Naive thymus-derived CD4-positive, alpha-beta T cell (primary cell): Measurements from ENCODE around the gene KRTCAP2. TPM values are rescaled to one million over a fixed set of nuclear protein-coding genes. Genes with fewer than 3 reads are reported as not detected.

Experiments used
- ATAC-seq: fragments of 150-1000 bp; cut with Tn5 transposase; 2 replicates; pipeline ENCODE4 v1.10.0; 2021; ENCODE audit warnings: mild to moderate bottlenecking, moderate library complexity
- CTCF ChIA-PET: fragments of 350-600 bp; sonication (Branson Sonifier 250); formaldehyde crosslinking; loops from one replicate; lab custom pipeline; 2021; ENCODE audit warnings: antibody characterized with exemption; lab: Charles Lee
- POLR2A ChIA-PET: fragments of 350-600 bp; sonication (Branson Sonifier 250); formaldehyde crosslinking; loops from one replicate; lab custom pipeline; 2021; ENCODE audit warnings: antibody characterized with exemption, inconsistent platforms; lab: Charles Lee
- DNase-seq, 9 donors: peaks; one replicate each; pipeline versions ENCODE4 v3.0.0 to v3.0.0-alpha.2; 2020 to 2022; ENCODE audit warnings: mixed read lengths in 1 of 9
- H3K27ac ChIP-seq: one replicate; pipeline ENCODE4 v1.7.0; 2013; ENCODE audit warnings: mild to moderate bottlenecking, low read depth, low read length, moderate library complexity
- H3K27me3 ChIP-seq, 2 donors: one replicate each; pipeline ENCODE4 v1.7.0; 2013; ENCODE audit warnings: low read length in 2 of 2, mild to moderate bottlenecking in 2 of 2, moderate library complexity in 2 of 2; ENCODE audit not compliant: control insufficient read depth in 2 of 2, insufficient read depth in 2 of 2
- H3K36me3 ChIP-seq, 3 experiments: 1 replicate in 2 of 3; 2 replicates in 1 of 3; pipeline ENCODE4 v1.7.0; 2013; ENCODE audit warnings: low read length in 3 of 3, mild to moderate bottlenecking in 3 of 3, moderate library complexity in 1 of 3; ENCODE audit not compliant: insufficient read depth in 3 of 3, control insufficient read depth in 2 of 3
- H3K4me1 ChIP-seq, 2 donors: one replicate each; pipeline ENCODE4 v1.7.0; 2013; ENCODE audit warnings: low read length in 2 of 2, mild to moderate bottlenecking in 2 of 2, moderate library complexity in 1 of 2; ENCODE audit not compliant: control insufficient read depth in 2 of 2, insufficient read depth in 2 of 2
- H3K4me3 ChIP-seq: 2 replicates; pipeline ENCODE4 v1.7.0; 2013; ENCODE audit warnings: mild to moderate bottlenecking, low read length
- H3K9me3 ChIP-seq, 3 experiments: 1 replicate in 2 of 3; 2 replicates in 1 of 3; pipeline ENCODE4 v1.7.0; 2013; ENCODE audit warnings: low read length in 3 of 3; ENCODE audit not compliant: control insufficient read depth in 2 of 3
- H3K27ac Mint-ChIP-seq, 9 donors: one replicate each; pipeline ENCODE4 v1.8.0; 2020 to 2022; ENCODE audit warnings: mixed read lengths in 9 of 9, mild to moderate bottlenecking in 8 of 9, moderate library complexity in 5 of 9, inconsistent platforms in 2 of 9
- H3K27me3 Mint-ChIP-seq, 5 donors: one replicate each; pipeline ENCODE4 v1.8.0; 2021 to 2022; ENCODE audit warnings: mixed read lengths in 5 of 5, mild to moderate bottlenecking in 1 of 5
- H3K36me3 Mint-ChIP-seq, 5 donors: one replicate each; pipeline ENCODE4 v1.8.0; 2020 to 2022; ENCODE audit warnings: mixed read lengths in 5 of 5, mild to moderate bottlenecking in 3 of 5, inconsistent platforms in 1 of 5
- H3K4me1 Mint-ChIP-seq, 7 donors: one replicate each; pipeline ENCODE4 v1.8.0; 2020 to 2022; ENCODE audit warnings: mixed read lengths in 7 of 7, mild to moderate bottlenecking in 3 of 7, inconsistent platforms in 1 of 7
- H3K4me3 Mint-ChIP-seq, 10 donors: one replicate each; pipeline ENCODE4 v1.8.0; 2020 to 2022; ENCODE audit warnings: mild to moderate bottlenecking in 10 of 10, mixed read lengths in 10 of 10, moderate library complexity in 6 of 10, inconsistent platforms in 2 of 10
- H3K9me3 Mint-ChIP-seq, 11 donors: one replicate each; pipeline ENCODE4 v1.8.0; 2020 to 2022; ENCODE audit warnings: mixed read lengths in 11 of 11, mild to moderate bottlenecking in 4 of 11, inconsistent platforms in 1 of 11, moderate library complexity in 1 of 11
- intact Hi-C, 2 donors: fragments of 100-400 bp; cut with micrococcal nuclease; formaldehyde crosslinking; loops; one replicate each; pipeline ENCODE4 v1.15.1; 2023
- polyA plus RNA-seq, 2 donors: library from polyadenylated mRNA; unstranded; fragments of 300-500 nt; fragmentation: Illumina TruSeq; gene quantifications; one replicate each; pipeline ENCODE4 v1.2.3, GENCODE V29; 2021
- total RNA-seq, 6 experiments: library from RNA in 5 of 6; stranded (reverse) in 5 of 6; gene quantifications; 1 replicate in 5 of 6; 2 replicates in 1 of 6; pipeline ENCODE4 v1.2.3 and lab custom pipeline; 2021 to 2026

The KRTCAP2 gene
- total and polyA plus RNA-seq, 7 experiments from 2014 or later = 97.4 to 469 (median 159) TPM

- Mint-ChIP-seq H3K36me3 (no peaks in the 10 kb centered on the region), H3K4me1 (peaks cover 2 to 7% (median 3%) of the 10 kb centered on the region in 7 donors), H3K27me3 (peaks cover 0 to 30% (median 13%) of the 10 kb centered on the region in 5 donors), H3K9me3 (peaks cover 0 to 1% (median 0%) of the 10 kb centered on the region in 11 donors), H3K4me3 (no peak overlapping the region), H3K27ac (no peak overlapping the region)
- Histone ChIP-seq H3K9me3 (no peaks in the 10 kb centered on the region), H3K27me3 (no peaks in the 10 kb centered on the region), H3K27ac (no peak overlapping the region), H3K4me3 (no peak overlapping the region), H3K36me3 (no peaks in the 10 kb centered on the region), H3K4me1 (peaks cover 0 to 2% of the 10 kb centered on the region in 2 donors)
- ChIA-PET CTCF (interaction anchor here (1.0 kb wide), 1 partner anchor 25 kb away, joined by 3 read pairs; no protein-coding TSS in a partner anchor), POLR2A (no interaction called here)
- ATAC-seq (no peak), DNase-seq (no peak)
- intact Hi-C loops = no loop called here
These were observed 27.6 kb downstream of the KRTCAP2 start for GRCh38 chr1:155145491-155145890.

DNA sequence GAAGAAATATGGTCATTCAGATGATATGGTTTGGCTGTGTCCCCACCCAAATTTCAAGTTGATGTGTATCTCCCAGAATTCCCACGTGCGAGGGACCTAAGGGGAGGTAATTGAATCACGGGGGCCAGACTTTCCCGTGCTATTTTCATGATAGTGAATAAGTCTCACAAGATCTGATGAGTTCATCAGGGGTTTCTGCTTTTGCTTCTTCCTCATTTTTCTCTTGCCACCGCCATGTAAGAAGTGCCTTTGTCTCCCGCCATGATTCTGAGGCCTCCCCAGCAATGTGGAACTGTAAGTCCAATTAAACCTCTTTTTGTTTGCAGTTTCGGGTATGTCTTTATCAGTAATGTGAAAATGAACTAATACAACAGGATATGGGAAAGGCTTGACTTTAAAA is 31.4 kb downstream of the KRTCAP2 start:
- no peaks in the 10 kb centered on the region for H3K9me3 Mint-ChIP-seq
- ChIA-PET POLR2A (interaction anchor here (1.0 to 1.4 kb wide), 2 partner anchors 31 to 135 kb away, joined by 3 read pairs; partner anchors contain the start of gene KRTCAP2), CTCF (interaction anchor here (1.0 kb wide), 1 partner anchor 30 kb away, joined by 3 read pairs; no protein-coding TSS in a partner anchor)
- no peak for ATAC-seq
- H3K27ac Mint-ChIP-seq = no peak overlapping the region
- no peak overlapping the region for H3K4me3 ChIP-seq
- H3K9me3 ChIP-seq = no peaks in the 10 kb centered on the region
- peaks cover 13 to 35% (median 29%) of the 10 kb centered on the region in 7 donors for H3K4me1 Mint-ChIP-seq
- H3K27ac ChIP-seq = no peak overlapping the region
- H3K36me3 Mint-ChIP-seq = peaks cover 0 to 16% (median 0%) of the 10 kb centered on the region in 5 donors
- no peaks in the 10 kb centered on the region for H3K27me3 ChIP-seq
- peak overlapping the region in 3 of 10 donors; percentile 15 to 66 (median 21) for H3K4me3 Mint-ChIP-seq
- intact Hi-C loops = no loop called here
- H3K36me3 ChIP-seq = peaks cover 0 to 5% (median 0%) of the 10 kb centered on the region in 3 experiments
- H3K27me3 Mint-ChIP-seq = peaks cover 0 to 11% (median 5%) of the 10 kb centered on the region in 5 donors
- peaks cover 4 to 8% of the 10 kb centered on the region in 2 donors for H3K4me1 ChIP-seq
- no peak for DNase-seq

- intact Hi-C loops = loop anchor here (1.0 kb wide), 4 partner anchors 12 to 87 kb away; partner anchors contain the start of genes KRTCAP2 (in 2 of the 2) and TRIM46 (in 2 of the 2)
- peaks cover 18 to 40% (median 33%) of the 10 kb centered on the region in 7 donors for H3K4me1 Mint-ChIP-seq
- ChIA-PET CTCF (interaction anchor here (0.6 kb wide), 1 partner anchor 12 kb away, joined by 3 read pairs; no protein-coding TSS in a partner anchor), POLR2A (interaction anchor here (0.6 kb wide), 1 partner anchor 64 kb away, joined by 4 read pairs; no protein-coding TSS in a partner anchor)
- peak overlapping the region; percentile 85 to 96 (median 93) for H3K27ac Mint-ChIP-seq
- H3K27me3 ChIP-seq = no peaks in the 10 kb centered on the region
- H3K36me3 Mint-ChIP-seq = peaks cover 0 to 17% (median 0%) of the 10 kb centered on the region in 5 donors
- H3K36me3 ChIP-seq = peaks cover 0 to 9% (median 0%) of the 10 kb centered on the region in 3 experiments
- peak overlapping the region; percentile 81 for H3K4me3 ChIP-seq
- no peaks in the 10 kb centered on the region for H3K9me3 ChIP-seq
- no peaks in the 10 kb centered on the region for H3K9me3 Mint-ChIP-seq
- H3K27me3 Mint-ChIP-seq = peaks cover 0 to 5% (median 4%) of the 10 kb centered on the region in 5 donors
- H3K4me3 Mint-ChIP-seq = peak overlapping the region; percentile 88 to 100 (median 97)
- H3K4me1 ChIP-seq = peaks cover 4 to 10% of the 10 kb centered on the region in 2 donors
- peak overlapping the region; percentile 86 for H3K27ac ChIP-seq
- DNase-seq = no peak
- ATAC-seq = no peak
These were observed 32.5 kb downstream of the KRTCAP2 start for GRCh38 chr1:155140630-155140953.

- DNase-seq (peak; percentile 72 to 91 (median 83)), ATAC-seq (peak; percentile 70)
- no peaks in the 10 kb centered on the region for H3K9me3 Mint-ChIP-seq
- peaks cover 23 to 46% (median 37%) of the 10 kb centered on the region in 7 donors for H3K4me1 Mint-ChIP-seq
- H3K27me3 ChIP-seq = no peaks in the 10 kb centered on the region
- intact Hi-C loops = loop anchor here (1.0 to 5.0 kb wide), 8 partner anchors 12 to 533 kb away; partner anchors contain the start of genes KRTCAP2 (in 2 of the 2), TRIM46 (in 2 of the 2), ADAR (in 1 of the 2) and RUSC1 (in 1 of the 2)
- H3K4me3 Mint-ChIP-seq = peak within 1 kb of the TSS; percentile 88 to 100 (median 97)
- H3K4me1 ChIP-seq = peaks cover 6 to 12% of the 10 kb centered on the region in 2 donors
- H3K27me3 Mint-ChIP-seq = peaks cover 0 to 3% (median 0%) of the 10 kb centered on the region in 5 donors
- H3K4me3 ChIP-seq = peak within 1 kb of the TSS; percentile 81
- POLR2A ChIA-PET = interaction anchor here (0.7 to 0.9 kb wide), 2 partner anchors 10 to 12 kb away, joined by 3 read pairs; partner anchors contain the start of gene EFNA1
- peak within 1 kb of the TSS; percentile 86 for H3K27ac ChIP-seq
- H3K36me3 ChIP-seq = peaks cover 0 to 12% (median 0%) of the 10 kb centered on the region in 3 experiments
- CTCF ChIA-PET = interaction anchor here (0.6 kb wide), 1 partner anchor 12 kb away, joined by 3 read pairs; no protein-coding TSS in a partner anchor
- H3K36me3 Mint-ChIP-seq = peaks cover 0 to 17% (median 0%) of the 10 kb centered on the region in 5 donors
- H3K27ac Mint-ChIP-seq = peak within 1 kb of the TSS; percentile 85 to 99 (median 93)
- no peaks in the 10 kb centered on the region for H3K9me3 ChIP-seq
These were observed 33.0 kb downstream of the KRTCAP2 start, which contains the start of gene DPM3 for GRCh38 chr1:155139895-155140629. Gene DPM3, minus strand, starts transcription at chr1:155140531. Its CDS starts 291 bp downstream, at chr1:155140240.

DNA sequence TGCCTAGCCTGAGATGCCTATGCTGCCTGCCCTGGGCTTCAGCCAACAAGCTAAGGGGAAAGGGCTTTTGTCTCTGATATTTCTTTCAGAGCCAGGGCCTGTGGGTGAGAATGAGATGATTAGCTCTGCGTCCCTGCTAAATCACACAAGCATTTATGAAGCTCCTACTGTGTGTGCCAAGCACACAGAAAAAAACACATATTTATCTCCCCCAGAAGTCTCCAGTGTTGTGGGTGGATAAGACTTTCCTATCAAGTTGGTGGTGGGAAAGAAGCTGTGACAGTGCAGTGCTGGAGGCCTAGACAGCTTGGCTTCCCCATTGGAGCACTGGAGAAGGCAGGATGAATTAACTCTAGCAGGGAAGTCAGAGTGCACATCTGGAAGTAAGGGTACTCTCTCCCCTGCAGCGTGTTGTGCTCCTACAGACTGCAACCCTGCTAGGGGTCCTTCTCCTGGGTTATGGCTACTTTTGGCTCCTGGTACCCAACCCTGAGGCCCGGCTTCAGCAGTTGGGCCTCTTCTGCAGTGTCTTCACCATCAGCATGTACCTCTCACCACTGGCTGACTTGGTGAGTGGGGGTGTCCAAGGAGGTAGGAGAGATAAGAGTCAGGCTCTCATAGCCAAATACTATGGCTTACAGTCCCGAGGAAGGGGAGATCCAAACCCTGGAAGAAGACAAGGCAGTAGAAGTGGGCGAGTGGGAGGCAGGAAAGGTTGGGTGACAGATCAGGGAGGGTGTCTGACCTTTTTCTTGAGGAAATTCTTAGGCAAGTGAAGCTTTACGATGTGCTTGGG is 35.8 kb downstream of the KRTCAP2 start:
- H3K4me1 ChIP-seq = peaks cover 10 to 15% of the 10 kb centered on the region in 2 donors
- H3K4me1 Mint-ChIP-seq = peaks cover 35 to 53% (median 44%) of the 10 kb centered on the region in 7 donors
- H3K4me3 ChIP-seq = peak overlapping the region; percentile 19

More for the DNA sequence above, 35.8 kb downstream of the KRTCAP2 start:
- peaks cover 0 to 19% (median 0%) of the 10 kb centered on the region in 3 experiments for H3K36me3 ChIP-seq
- no peaks in the 10 kb centered on the region for H3K27me3 Mint-ChIP-seq
- H3K27me3 ChIP-seq = no peaks in the 10 kb centered on the region
- POLR2A ChIA-PET = interaction anchor here (0.6 to 1.3 kb wide), 4 partner anchors 9 to 797 kb away, joined by 3 to 4 read pairs (median 4); partner anchors contain the start of genes EFNA1 and KRTCAP2
- H3K36me3 Mint-ChIP-seq = peaks cover 0 to 17% (median 2%) of the 10 kb centered on the region in 5 donors
- intact Hi-C loops = loop anchor here (5.0 kb wide), 4 partner anchors 55 to 530 kb away; partner anchors contain the start of genes ADAR (in 1 of the 2) and RUSC1 (in 1 of the 2)
- no peak for ATAC-seq
- peak overlapping the region; percentile 95 to 100 (median 98) for H3K27ac Mint-ChIP-seq
- no peaks in the 10 kb centered on the region for H3K9me3 Mint-ChIP-seq
- peak overlapping the region; percentile 99 for H3K27ac ChIP-seq
- peak overlapping the region; percentile 91 to 100 (median 98) for H3K4me3 Mint-ChIP-seq
- DNase-seq = no peak
- H3K9me3 ChIP-seq = no peaks in the 10 kb centered on the region
- CTCF ChIA-PET = interaction anchor here (0.5 to 2.4 kb wide), 4 partner anchors 35 to 160 kb away, joined by 3 to 7 read pairs (median 5); partner anchors contain the start of gene KRTCAP2
